ENCODE data around the gene OR8D1. TPM values are rescaled to one million over a fixed set of nuclear protein-coding genes. Genes with fewer than 3 reads are reported as not detected.

The OR8D1 gene
- total RNA-seq (not detected), polyA plus RNA-seq (not detected), total RNA-seq (not detected)

DNA sequence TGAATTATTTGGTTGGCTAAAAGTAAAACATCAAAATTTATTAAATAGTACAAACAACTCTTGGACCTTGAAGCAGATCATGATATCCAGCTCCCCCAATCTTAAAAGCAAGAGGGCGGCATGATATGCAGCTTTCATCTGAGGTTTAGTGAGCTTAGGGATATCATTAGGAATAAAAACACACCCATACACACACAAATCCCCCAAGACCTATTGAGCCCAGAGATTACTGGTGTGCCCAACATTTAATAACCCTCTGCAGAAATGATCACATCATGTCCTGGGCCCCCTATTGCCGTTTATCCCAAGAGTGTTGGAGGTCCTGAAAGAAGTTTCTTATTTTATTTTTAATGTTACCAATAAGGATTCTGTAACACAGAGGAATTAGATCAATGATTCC is at the start of gene OR8D1:
Gene OR8D1, minus strand, starts transcription at position 101 of the 400 bp plus-strand sequence. CDS start 3,183 bp downstream, outside the sequence.
- Mint-ChIP-seq H3K9me3 (no peaks in the 10 kb centered on the region), H3K27me3 (peaks cover 2 to 9% (median 5%) of the 10 kb centered on the region in 5 donors), H3K4me3 (no peak within 1 kb of the TSS), H3K36me3 (no peaks in the 10 kb centered on the region), H3K27ac (no peak within 1 kb of the TSS), H3K4me1 (no peaks in the 10 kb centered on the region)
- Histone ChIP-seq H3K4me3 (ENCODE audit: low read length) (no peak within 1 kb of the TSS), H3K9me3 (ENCODE audit: control insufficient read depth in 2 of 3, low read length in 3 of 3) (no peaks in the 10 kb centered on the region), H3K4me1 (ENCODE audit: control insufficient read depth in 2 of 2, insufficient read depth in 2 of 2, low read length in 2 of 2) (no peaks in the 10 kb centered on the region), H3K36me3 (ENCODE audit: control insufficient read depth in 2 of 3, insufficient read depth in 3 of 3, low read length in 3 of 3) (no peaks in the 10 kb centered on the region), H3K27ac (ENCODE audit: low read depth, low read length) (no peak within 1 kb of the TSS), H3K27me3 (ENCODE audit: control insufficient read depth in 2 of 2, insufficient read depth in 2 of 2, low read length in 2 of 2) (no peaks in the 10 kb centered on the region)
- intact Hi-C loops (cut with micrococcal nuclease), result no loop called here
- POLR2A ChIA-PET, result no interaction called here
- CTCF ChIA-PET, result no interaction called here
- DNase-seq (no peak), ATAC-seq (no peak)

DNA sequence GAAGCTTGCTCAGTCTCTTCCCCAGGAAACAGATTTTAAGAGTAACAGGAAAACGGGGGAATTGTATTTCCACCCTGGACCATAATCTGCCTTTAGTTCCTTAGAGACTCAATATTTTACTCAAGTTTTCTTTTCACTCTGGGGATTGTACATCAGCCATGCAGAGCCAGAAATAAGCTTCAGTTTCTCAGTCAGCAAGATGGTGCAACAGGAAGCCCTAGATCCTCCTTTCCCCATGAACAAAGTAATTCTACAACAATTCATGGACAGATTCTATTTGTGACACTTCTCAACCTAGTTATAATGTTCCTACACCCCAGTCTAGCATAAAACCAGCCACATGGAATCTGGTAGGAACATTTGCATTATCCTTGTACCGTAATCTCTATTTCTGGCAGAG is 45.8 kb upstream of the OR8D1 start:
- Mint-ChIP-seq H3K36me3 (no peaks in the 10 kb centered on the region), H3K4me3 (no peak overlapping the region), H3K27ac (no peak overlapping the region), H3K9me3 (peaks cover 0 to 11% (median 0%) of the 10 kb centered on the region in 11 donors), H3K27me3 (peaks cover 0 to 19% (median 6%) of the 10 kb centered on the region in 5 donors), H3K4me1 (no peaks in the 10 kb centered on the region)
- ChIA-PET POLR2A (no interaction called here), CTCF (no interaction called here)
- Histone ChIP-seq H3K4me3 (ENCODE audit: low read length) (no peak overlapping the region), H3K36me3 (ENCODE audit: control insufficient read depth in 2 of 3, insufficient read depth in 3 of 3, low read length in 3 of 3) (no peaks in the 10 kb centered on the region), H3K4me1 (ENCODE audit: control insufficient read depth in 2 of 2, insufficient read depth in 2 of 2, low read length in 2 of 2) (no peaks in the 10 kb centered on the region), H3K27ac (ENCODE audit: low read depth, low read length) (no peak overlapping the region), H3K27me3 (ENCODE audit: control insufficient read depth in 2 of 2, insufficient read depth in 2 of 2, low read length in 2 of 2) (no peaks in the 10 kb centered on the region), H3K9me3 (ENCODE audit: control insufficient read depth in 2 of 3, low read length in 3 of 3) (no peaks in the 10 kb centered on the region)
- intact Hi-C loops (cut with micrococcal nuclease), result no loop called here
- ATAC-seq (no peak), DNase-seq (no peak)

GRCh38 chr11:124346311-124346955 is 32.7 kb upstream of the OR8D1 start:
- no peaks in the 10 kb centered on the region for H3K36me3 Mint-ChIP-seq
- intact Hi-C loops (cut with micrococcal nuclease), result no loop called here
- H3K27ac Mint-ChIP-seq, result no peak overlapping the region
- POLR2A ChIA-PET, result no interaction called here
- H3K9me3 Mint-ChIP-seq, result peaks cover 0 to 22% (median 3%) of the 10 kb centered on the region in 11 donors
- no peaks in the 10 kb centered on the region for H3K4me1 Mint-ChIP-seq
- Histone ChIP-seq H3K9me3 (ENCODE audit: control insufficient read depth in 2 of 3, low read length in 3 of 3) (no peaks in the 10 kb centered on the region), H3K4me3 (ENCODE audit: low read length) (no peak overlapping the region), H3K36me3 (ENCODE audit: control insufficient read depth in 2 of 3, insufficient read depth in 3 of 3, low read length in 3 of 3) (no peaks in the 10 kb centered on the region), H3K27me3 (ENCODE audit: control insufficient read depth in 2 of 2, insufficient read depth in 2 of 2, low read length in 2 of 2) (peaks cover 0 to 4% of the 10 kb centered on the region in 2 donors), H3K27ac (ENCODE audit: low read depth, low read length) (no peak overlapping the region), H3K4me1 (ENCODE audit: control insufficient read depth in 2 of 2, insufficient read depth in 2 of 2, low read length in 2 of 2) (no peaks in the 10 kb centered on the region)
- no peak for DNase-seq
- CTCF ChIA-PET, result no interaction called here
- ATAC-seq, result no peak
- peaks cover 0 to 32% (median 7%) of the 10 kb centered on the region in 5 donors for H3K27me3 Mint-ChIP-seq
- no peak overlapping the region for H3K4me3 Mint-ChIP-seq

DNA sequence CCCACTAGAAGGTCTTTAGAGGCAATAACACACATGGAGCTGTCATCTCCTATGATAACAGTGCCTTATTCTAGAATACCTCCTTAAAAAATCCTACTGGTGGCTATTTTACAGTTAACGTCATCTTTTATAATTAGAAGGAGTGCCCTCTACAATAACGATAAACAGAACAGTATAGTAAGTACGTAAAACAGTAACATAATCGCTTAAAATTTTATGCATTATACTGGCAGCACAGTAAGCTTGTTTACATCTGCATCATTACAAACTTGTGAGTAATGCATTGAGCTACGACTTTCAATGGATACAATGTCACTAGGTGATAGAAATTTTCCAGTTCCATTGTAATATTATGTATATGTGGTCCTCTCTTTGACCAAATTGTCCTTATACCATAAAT is 30.6 kb upstream of the OR8D1 start:
- no peaks in the 10 kb centered on the region for H3K4me1 ChIP-seq (ENCODE audit: control insufficient read depth in 2 of 2, insufficient read depth in 2 of 2, low read length in 2 of 2)
- peaks cover 0 to 4% of the 10 kb centered on the region in 2 donors for H3K27me3 ChIP-seq (ENCODE audit: control insufficient read depth in 2 of 2, insufficient read depth in 2 of 2, low read length in 2 of 2)
- H3K4me1 Mint-ChIP-seq, result no peaks in the 10 kb centered on the region
- no peak overlapping the region for H3K27ac ChIP-seq (ENCODE audit: low read depth, low read length)
- no peaks in the 10 kb centered on the region for H3K36me3 ChIP-seq (ENCODE audit: control insufficient read depth in 2 of 3, insufficient read depth in 3 of 3, low read length in 3 of 3)
- no peak overlapping the region for H3K4me3 Mint-ChIP-seq
- no peaks in the 10 kb centered on the region for H3K9me3 ChIP-seq (ENCODE audit: control insufficient read depth in 2 of 3, low read length in 3 of 3)
- no peak overlapping the region for H3K27ac Mint-ChIP-seq
- ChIA-PET POLR2A (no interaction called here), CTCF (interaction anchor here (1.0 kb wide), 1 partner anchor 24 kb away, joined by 3 read pairs; no protein-coding TSS in a partner anchor)
- no peak overlapping the region for H3K4me3 ChIP-seq (ENCODE audit: low read length)
- intact Hi-C loops (cut with micrococcal nuclease), result no loop called here
- DNase-seq (no peak), ATAC-seq (no peak)
- no peaks in the 10 kb centered on the region for H3K36me3 Mint-ChIP-seq
- peaks cover 0 to 37% (median 7%) of the 10 kb centered on the region in 5 donors for H3K27me3 Mint-ChIP-seq
- H3K9me3 Mint-ChIP-seq, result peaks cover 0 to 14% (median 2%) of the 10 kb centered on the region in 11 donors

GRCh38 chr11:124340142-124340447 is 26.3 kb upstream of the OR8D1 start:
- intact Hi-C loops (cut with micrococcal nuclease), result no loop called here
- H3K9me3 ChIP-seq (ENCODE audit: control insufficient read depth in 2 of 3, low read length in 3 of 3), result no peaks in the 10 kb centered on the region
- Mint-ChIP-seq H3K27me3 (peaks cover 0 to 13% (median 7%) of the 10 kb centered on the region in 5 donors), H3K4me3 (no peak overlapping the region), H3K4me1 (no peaks in the 10 kb centered on the region), H3K9me3 (peaks cover 0 to 5% (median 0%) of the 10 kb centered on the region in 11 donors), H3K36me3 (no peaks in the 10 kb centered on the region), H3K27ac (no peak overlapping the region)
- no peak overlapping the region for H3K27ac ChIP-seq (ENCODE audit: low read depth, low read length)
- H3K4me1 ChIP-seq (ENCODE audit: control insufficient read depth in 2 of 2, insufficient read depth in 2 of 2, low read length in 2 of 2), result no peaks in the 10 kb centered on the region
- DNase-seq, result no peak
- ChIA-PET POLR2A (no interaction called here), CTCF (no interaction called here)
- H3K4me3 ChIP-seq (ENCODE audit: low read length), result no peak overlapping the region
- no peak for ATAC-seq
- no peaks in the 10 kb centered on the region for H3K36me3 ChIP-seq (ENCODE audit: control insufficient read depth in 2 of 3, insufficient read depth in 3 of 3, low read length in 3 of 3)
- no peaks in the 10 kb centered on the region for H3K27me3 ChIP-seq (ENCODE audit: control insufficient read depth in 2 of 2, insufficient read depth in 2 of 2, low read length in 2 of 2)

DNA sequence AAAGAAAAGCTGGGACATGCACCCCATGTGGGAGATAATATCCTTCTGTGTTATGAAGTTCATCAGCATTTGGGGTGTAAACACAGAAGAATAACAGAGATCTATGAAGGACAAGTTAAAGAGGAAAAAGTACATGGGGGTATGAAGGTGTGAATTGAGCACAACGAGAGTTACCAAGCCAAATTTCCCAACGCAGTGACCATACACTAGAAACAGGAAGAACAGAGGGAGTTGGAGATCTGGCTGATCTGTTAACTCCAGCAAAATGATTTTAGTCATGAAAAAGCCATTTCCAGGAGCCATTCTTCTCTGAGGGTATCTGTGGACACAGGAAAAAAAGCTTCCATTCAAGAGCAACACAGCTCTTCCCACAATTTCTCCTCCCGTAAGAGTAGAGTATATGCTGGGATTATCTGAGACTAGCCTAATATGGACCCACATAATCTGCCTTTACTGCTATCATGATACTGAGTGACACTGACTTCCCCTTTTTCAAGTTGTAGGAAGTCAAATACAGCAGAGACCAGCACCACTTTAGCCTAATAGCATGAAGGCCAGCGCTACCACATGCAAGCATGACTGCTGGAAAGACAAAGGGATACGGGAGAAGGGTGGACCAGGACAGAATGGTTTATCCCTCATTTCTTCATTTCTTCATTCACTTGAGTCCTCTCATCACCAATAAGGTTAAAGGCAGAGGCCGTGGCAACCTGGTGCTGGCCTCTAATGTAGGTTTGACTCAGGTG is 25.8 kb upstream of the OR8D1 start:
- Mint-ChIP-seq H3K9me3 (peaks cover 0 to 6% (median 0%) of the 10 kb centered on the region in 11 donors), H3K27me3 (peaks cover 0 to 10% (median 6%) of the 10 kb centered on the region in 5 donors), H3K4me3 (no peak overlapping the region), H3K27ac (no peak overlapping the region), H3K4me1 (no peaks in the 10 kb centered on the region), H3K36me3 (no peaks in the 10 kb centered on the region)
- intact Hi-C loops (cut with micrococcal nuclease), result no loop called here
- DNase-seq, result no peak
- no peaks in the 10 kb centered on the region for H3K36me3 ChIP-seq (ENCODE audit: control insufficient read depth in 2 of 3, insufficient read depth in 3 of 3, low read length in 3 of 3)
- H3K27me3 ChIP-seq (ENCODE audit: control insufficient read depth in 2 of 2, insufficient read depth in 2 of 2, low read length in 2 of 2), result no peaks in the 10 kb centered on the region
- H3K4me3 ChIP-seq (ENCODE audit: low read length), result no peak overlapping the region
- CTCF ChIA-PET, result no interaction called here
- no peak overlapping the region for H3K27ac ChIP-seq (ENCODE audit: low read depth, low read length)
- peak; percentile 18 for ATAC-seq
- POLR2A ChIA-PET, result no interaction called here
- no peaks in the 10 kb centered on the region for H3K9me3 ChIP-seq (ENCODE audit: control insufficient read depth in 2 of 3, low read length in 3 of 3)
- no peaks in the 10 kb centered on the region for H3K4me1 ChIP-seq (ENCODE audit: control insufficient read depth in 2 of 2, insufficient read depth in 2 of 2, low read length in 2 of 2)

- no peak for ATAC-seq
- Histone ChIP-seq H3K9me3 (ENCODE audit: control insufficient read depth in 2 of 3, low read length in 3 of 3) (no peaks in the 10 kb centered on the region), H3K27me3 (ENCODE audit: control insufficient read depth in 2 of 2, insufficient read depth in 2 of 2, low read length in 2 of 2) (no peaks in the 10 kb centered on the region), H3K36me3 (ENCODE audit: control insufficient read depth in 2 of 3, insufficient read depth in 3 of 3, low read length in 3 of 3) (no peaks in the 10 kb centered on the region), H3K4me3 (ENCODE audit: low read length) (no peak overlapping the region), H3K4me1 (ENCODE audit: control insufficient read depth in 2 of 2, insufficient read depth in 2 of 2, low read length in 2 of 2) (no peaks in the 10 kb centered on the region), H3K27ac (ENCODE audit: low read depth, low read length) (no peak overlapping the region)
- Mint-ChIP-seq H3K4me1 (peaks cover 0 to 4% (median 0%) of the 10 kb centered on the region in 7 donors), H3K27ac (no peak overlapping the region), H3K36me3 (no peaks in the 10 kb centered on the region), H3K4me3 (no peak overlapping the region), H3K9me3 (peaks cover 0 to 3% (median 0%) of the 10 kb centered on the region in 11 donors), H3K27me3 (peaks cover 5 to 18% (median 11%) of the 10 kb centered on the region in 5 donors)
- no peak for DNase-seq
- CTCF ChIA-PET, result no interaction called here
- POLR2A ChIA-PET, result no interaction called here
- intact Hi-C loops (cut with micrococcal nuclease), result no loop called here
These were observed 18.1 kb upstream of the OR8D1 start for GRCh38 chr11:124331873-124332272.

All from naive thymus-derived CD4-positive, alpha-beta T cell (primary cell).